HG02885 (cell line): ENCODE data around the gene LDAH.
"Not testable (repeated sequence)": the region's sequence is repeated elsewhere in the genome, so short reads cannot be mapped to it uniquely, and the experiment has no call there.

Experiments used
- ATAC-seq: cut with Tn5 transposase; IDR thresholded peaks from one replicate; pipeline ENCODE4 v1.9.1; 2021; ENCODE audit warnings: mild to moderate bottlenecking; ENCODE audit not compliant: unreplicated experiment, poor library complexity

Gene LDAH

GRCh38 chr2:20793944-20794343, 29.0 kb downstream of the LDAH start:
- ATAC-seq: not testable (repeated sequence)

- ATAC-seq: peak; percentile 85
Observed at GRCh38 chr2:20781656-20782265, 41.1 kb downstream of the LDAH start.

DNA sequence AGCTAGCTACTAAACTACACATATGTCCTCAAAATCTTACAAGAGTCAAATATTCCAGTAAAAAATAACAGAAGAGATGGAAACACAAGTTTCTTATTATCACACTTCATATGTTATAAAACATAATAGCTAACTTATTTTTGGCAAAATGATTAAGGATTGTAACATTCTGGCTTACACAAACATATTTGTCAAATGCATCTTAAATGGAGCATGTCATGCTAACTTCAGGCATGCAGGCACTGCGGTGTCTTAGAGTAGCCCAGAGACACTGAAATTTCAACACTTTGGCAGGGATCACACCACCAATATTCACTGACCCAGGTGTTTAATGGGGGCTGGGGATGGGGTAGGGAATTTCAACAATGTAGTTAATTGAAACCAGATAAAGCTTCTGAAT, 51.6 kb downstream of the LDAH start:
- no peak for ATAC-seq

GRCh38 chr2:20766798-20767644, 55.9 kb downstream of the LDAH start:
- no peak for ATAC-seq

DNA sequence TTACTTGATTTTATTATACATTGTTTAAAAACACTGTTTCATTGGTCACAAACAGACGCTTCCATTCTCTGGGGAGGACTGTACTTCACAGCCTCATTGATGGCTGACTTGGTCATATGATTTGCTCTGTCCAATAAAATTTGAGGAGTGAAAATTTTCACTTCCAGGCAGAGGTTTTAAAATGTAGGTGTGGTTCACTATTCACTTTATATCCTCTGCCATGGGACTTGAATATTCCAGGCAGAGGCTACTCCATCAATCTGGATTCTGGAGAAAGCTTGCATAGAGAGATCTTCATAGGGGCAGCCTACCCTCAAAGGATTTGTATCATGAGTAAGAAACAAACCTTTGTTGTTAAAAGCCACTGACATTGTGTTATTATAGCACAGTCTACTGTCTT, 56.7 kb downstream of the LDAH start:
- no peak for ATAC-seq

DNA sequence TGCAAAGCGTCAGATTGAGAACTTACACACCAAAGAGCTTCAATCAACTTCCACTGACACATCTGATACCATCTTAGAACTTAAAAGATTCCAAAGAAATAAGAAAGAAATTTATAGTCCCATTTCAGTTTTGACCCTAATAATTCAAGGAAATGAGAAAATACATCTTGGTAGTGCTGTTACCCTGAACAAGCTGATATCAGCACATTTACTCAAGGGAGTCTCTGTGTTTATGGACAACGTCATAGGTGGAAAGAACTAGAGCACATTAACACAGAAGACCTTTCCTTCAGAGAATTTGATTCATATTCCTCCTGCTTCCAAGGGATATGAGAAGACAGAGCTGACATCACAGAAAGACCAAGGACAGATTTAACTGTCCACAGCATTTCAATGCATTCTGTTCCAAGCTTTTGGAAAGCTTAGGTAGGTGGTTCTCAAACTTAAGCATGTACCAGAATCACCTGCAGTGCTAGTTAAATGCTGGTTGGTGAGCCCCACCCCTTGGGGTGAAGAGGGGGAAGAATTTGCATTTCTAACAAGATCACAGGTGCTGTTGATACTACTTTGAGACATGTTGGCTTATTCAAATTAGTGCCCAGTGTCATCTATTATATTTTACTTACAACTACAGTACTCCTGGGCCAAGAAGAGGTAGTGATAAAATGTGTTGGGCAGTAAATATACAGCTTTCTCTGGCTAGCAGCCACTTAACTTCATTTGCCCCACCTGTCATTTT, 59.8 kb downstream of the LDAH start:
- ATAC-seq: peak; percentile 35

DNA sequence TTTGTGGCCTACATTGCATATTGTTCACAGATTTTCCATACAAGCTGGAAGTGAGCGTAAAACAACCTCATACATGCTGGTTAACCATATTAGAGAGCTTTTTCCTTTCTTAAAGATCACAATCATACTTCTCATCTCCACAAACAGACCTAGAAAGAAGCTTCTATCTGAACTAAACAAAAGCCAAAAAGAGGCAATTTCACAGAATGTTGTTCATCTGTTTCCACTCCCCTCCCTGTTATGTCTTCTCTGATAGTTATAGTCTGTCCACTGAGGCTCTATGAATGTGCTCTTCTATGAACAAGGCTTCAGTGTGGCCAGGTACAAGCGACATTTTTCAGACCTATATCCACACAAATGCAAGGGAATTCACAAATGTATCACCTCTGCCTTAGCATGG, 63.4 kb downstream of the LDAH start:
- ATAC-seq: no peak

- no peak for ATAC-seq
Observed at GRCh38 chr2:20758997-20759396, 63.9 kb downstream of the LDAH start.

- ATAC-seq: no peak
Observed at GRCh38 chr2:20757405-20758090, 65.4 kb downstream of the LDAH start.

GRCh38 chr2:20755132-20755800, 67.6 kb downstream of the LDAH start:
- ATAC-seq: no peak

- no peak for ATAC-seq
Observed at GRCh38 chr2:20752293-20752692, 70.6 kb downstream of the LDAH start.

GRCh38 chr2:20747317-20747716, 75.6 kb downstream of the LDAH start:
- no peak for ATAC-seq

- no peak for ATAC-seq
Observed at GRCh38 chr2:20745924-20746555, 76.9 kb downstream of the LDAH start.

DNA sequence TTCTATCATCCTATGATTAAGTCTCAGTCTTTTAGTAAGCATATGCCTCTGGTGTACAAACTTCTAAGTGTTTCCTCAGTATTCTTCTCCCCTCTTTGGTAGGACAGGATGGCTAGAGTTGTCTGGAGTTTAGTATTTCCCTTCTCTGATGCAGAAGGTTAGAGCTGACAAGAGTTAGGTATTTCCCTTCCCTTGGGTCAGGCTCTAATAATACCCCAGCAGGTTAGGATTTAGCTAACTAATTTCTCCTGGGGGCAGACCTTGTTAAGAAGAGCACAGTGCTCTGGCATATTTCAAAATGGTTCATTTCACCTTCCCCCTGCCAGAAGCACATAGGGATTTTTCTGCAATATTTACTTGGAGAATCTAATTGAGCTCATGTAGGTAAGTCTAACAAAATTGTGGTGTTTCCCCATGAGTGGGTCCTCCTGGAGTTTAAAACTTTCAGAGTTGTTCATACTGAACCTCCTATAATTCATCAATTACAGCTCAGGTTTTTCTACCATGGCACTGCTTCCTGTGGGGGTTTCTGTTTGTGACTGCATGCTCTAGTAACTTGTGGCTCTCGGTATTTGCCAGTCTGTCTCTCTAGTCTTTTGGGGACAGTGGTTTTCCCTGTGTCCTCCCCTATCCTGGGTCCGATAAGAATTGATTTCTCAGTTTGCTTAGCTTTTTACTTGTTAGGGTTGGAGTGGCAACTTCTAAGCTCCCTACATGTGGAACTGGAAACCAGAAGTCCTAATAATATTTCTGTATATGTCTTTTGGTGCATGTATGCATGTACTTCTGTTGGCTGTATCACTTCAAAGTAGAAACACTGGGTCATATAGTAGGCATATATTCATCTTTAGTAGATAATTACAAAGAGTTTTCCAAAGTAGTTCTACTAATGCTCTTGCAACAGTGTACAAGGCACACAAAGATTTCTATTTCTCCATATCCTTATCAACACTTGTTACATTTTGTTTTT, 78.2 kb downstream of the LDAH start:
- ATAC-seq: peak; percentile 91

GRCh38 chr2:20738772-20739171, 84.1 kb downstream of the LDAH start:
- no peak for ATAC-seq

GRCh38 chr2:20737505-20737904, 85.4 kb downstream of the LDAH start:
- ATAC-seq: peak; percentile 97

GRCh38 chr2:20728114-20728758, 94.7 kb downstream of the LDAH start:
- no peak for ATAC-seq

DNA sequence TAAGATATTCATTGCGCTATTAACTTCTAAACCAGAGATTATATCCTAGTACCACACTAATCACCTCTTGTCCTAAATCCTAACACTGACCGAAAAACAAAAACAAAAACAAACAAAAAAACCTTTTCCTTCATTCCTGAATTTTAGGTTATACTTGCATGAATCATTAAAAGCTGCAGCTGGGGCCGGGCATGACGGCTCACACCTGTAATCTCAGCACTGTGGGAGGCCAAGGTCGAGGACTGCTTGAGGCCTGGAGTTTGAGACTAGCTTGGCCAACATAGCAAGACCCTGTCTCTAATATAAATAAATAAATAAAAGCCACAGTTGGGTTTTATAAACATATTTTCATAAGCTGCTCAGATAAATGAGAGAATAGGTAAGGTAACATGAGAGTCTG, 96.0 kb downstream of the LDAH start:
- no peak for ATAC-seq
